Neural cell (in vitro differentiated cells): ENCODE results near the gene VMA21.

Source experiments
- CTCF ChIP-seq: fragments of 450-650 bp; IDR thresholded peaks from 2 replicates; pipeline ENCODE4 v1.5.1; 2014; ENCODE audit warnings: antibody characterized with exemption, mild to moderate bottlenecking, moderate library complexity; ENCODE audit not compliant: poor library complexity, severe bottlenecking
- EP300 ChIP-seq: fragments of 450-650 bp; conservative IDR thresholded peaks from 2 replicates; pipeline ENCODE4 v1.6.1; 2014; ENCODE audit warnings: antibody characterized with exemption, mild to moderate bottlenecking, moderate library complexity; ENCODE audit not compliant: poor library complexity, severe bottlenecking

GRCh38 chrX:151398346-151398745 lies 1.3 kb downstream of the VMA21 start:
- TF ChIP-seq EP300 = no peak
- TF ChIP-seq CTCF = no peak
